ENCODE results near the gene NAAA. TPM values are rescaled to one million over a fixed set of nuclear protein-coding genes. Genes with fewer than 3 reads are reported as not detected.
A peak's percentile ranks its signal among the peaks of the same experiment; 100 is the strongest.

Gene NAAA
- polyA plus RNA-seq (2012; rRNA removed) = 3.4 and 3.5 TPM in 2 replicates
- polyA plus RNA-seq (2012; cell fraction: cytosol; rRNA removed) = 2.2 and 2.6 TPM in 2 replicates
- polyA plus RNA-seq (2012; cell fraction: nucleus; rRNA removed) = 2.8 and 5.0 TPM in 2 replicates

- Histone ChIP-seq H3K9me3 (no peaks in the 10 kb centered on the region), H3K4me1 (ENCODE audit: control insufficient read depth in 1 of 2, insufficient read depth in 2 of 2, low read depth in 1 of 2, low read length in 1 of 2) (no peaks in the 10 kb centered on the region; a peak in 1 of 4 replicates), H3K79me2 (ENCODE audit: insufficient read depth) (no peaks in the 10 kb centered on the region), H3K27me3 (ENCODE audit: insufficient read depth) (no peaks in the 10 kb centered on the region), H3K27ac (ENCODE audit: low read depth in 2 of 2, low read length in 1 of 2) (no peak within 1 kb of the TSS), H3F3A (replicated peaks; ENCODE audit: insufficient read depth) (no peaks in the 10 kb centered on the region), H3K9me2 (no peaks in the 10 kb centered on the region), H3K4me2 (peak within 1 kb of the TSS; percentile 79), H2AFZ (ENCODE audit: low read depth) (0 out of 2 replicates have a peak within 1 kb of the TSS, but pooled peaks have one; percentile 29), H3K36me3 (replicated peaks in 1 of 2; ENCODE audit: control insufficient read depth in 1 of 2, insufficient read depth in 2 of 2, low read length in 1 of 2) (peaks cover 24 to 28% of the 10 kb centered on the region in 2 experiments), H3K4me3 (ENCODE audit: low read depth in 2 of 2, low read length in 1 of 2) (peak within 1 kb of the TSS; percentile 45 to 57), H3K9ac (no peak within 1 kb of the TSS; the same call in 1 of the 2 replicates), H4K20me1 (ENCODE audit: insufficient read depth) (no peaks in the 10 kb centered on the region)
- CTCF ChIA-PET = interaction anchor here (1.1 kb wide), 1 partner anchor 24 kb away, joined by 6 read pairs; no protein-coding TSS in a partner anchor
- peak; percentile 92 for DNase-seq
- TF ChIP-seq PBX3 (IDR thresholded peaks at IDR 0.05) (no peak), JUND (IDR thresholded peaks at IDR 0.05) (no peak), TCF12 (IDR thresholded peaks at IDR 0.05) (no peak), TAF1 (IDR thresholded peaks at IDR 0.05; ENCODE audit: borderline replicate concordance, low read depth, low read length) (no peak), ZBTB33 (IDR thresholded peaks at IDR 0.05; ENCODE audit: borderline replicate concordance, low read depth) (no peak), NRF1 (IDR thresholded peaks at IDR 0.05; ENCODE audit: low read depth, low read length) (peak; percentile 7; the same call in 1 of the 2 replicates), MXI1 (IDR thresholded peaks at IDR 0.05; ENCODE audit: low read depth, low read length) (peak; percentile 21; the same call in 1 of the 2 replicates), SIN3A (IDR thresholded peaks at IDR 0.05; ENCODE audit: borderline replicate concordance, low read depth, low read length) (peak; percentile 50; the same call in 1 of the 2 replicates), MEF2A (IDR thresholded peaks at IDR 0.05; ENCODE audit: borderline replicate concordance, low read depth) (no peak), MAX (IDR thresholded peaks at IDR 0.05; ENCODE audit: low read depth) (no peak), IRF3 (IDR thresholded peaks at IDR 0.05; ENCODE audit: low read depth, low read length) (no peak), SMC3 (IDR thresholded peaks at IDR 0.05; ENCODE audit: low read depth, low read length) (0 out of 2 replicates have a peak, but pooled peaks have one; percentile 4), NFIC (IDR thresholded peaks at IDR 0.05; ENCODE audit: borderline replicate concordance) (no peak), CTCF (IDR thresholded peaks at IDR 0.05) (peak; percentile 31; the same call in 1 of the 2 replicates), ELF1 (IDR thresholded peaks at IDR 0.05) (no peak)
- POLR2A ChIA-PET = interaction anchor here (0.9 kb wide), 1 partner anchor 216 kb away, joined by 3 read pairs; no protein-coding TSS in a partner anchor
- 16% methylated on average over 10 of the region's 66 CpGs for WGBS (ENCODE audit: low lambda C conversion rate)
Observed at GRCh38 chr4:75940692-75941253, at the start of gene NAAA. Gene NAAA (minus strand): TSS chr4:75941013. CDS start chr4:75940949, 64 bp downstream.

Measured in SK-N-SH (cell line).